ENCODE measurements around the gene SPRED2.

Gene SPRED2

DNA sequence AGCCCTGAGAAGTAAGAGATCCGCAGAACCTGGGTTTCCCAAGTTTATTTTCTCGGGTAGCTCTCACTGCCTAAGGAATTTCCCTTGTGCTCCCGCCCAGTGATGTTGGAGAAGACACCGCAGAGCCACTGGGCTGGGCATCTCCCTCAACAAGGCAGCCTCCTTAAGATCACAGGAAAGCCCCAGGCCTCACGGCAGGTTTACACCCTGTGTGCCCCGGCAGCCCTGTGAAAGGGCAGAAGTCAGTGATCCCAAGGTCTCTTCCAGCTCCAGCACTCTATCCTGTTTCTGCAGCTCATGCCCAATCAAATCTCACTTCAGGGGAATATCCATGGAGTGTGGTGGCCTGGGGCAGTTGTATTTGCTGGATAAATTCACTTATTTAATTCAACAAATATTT lies 138.3 kb downstream of the SPRED2 start:
- POLR2A ChIA-PET, result interaction anchor here (0.8 kb wide), 1 partner anchor 142 kb away, joined by 3 read pairs; no protein-coding TSS in a partner anchor
- TF ChIP-seq, protein P1, sequence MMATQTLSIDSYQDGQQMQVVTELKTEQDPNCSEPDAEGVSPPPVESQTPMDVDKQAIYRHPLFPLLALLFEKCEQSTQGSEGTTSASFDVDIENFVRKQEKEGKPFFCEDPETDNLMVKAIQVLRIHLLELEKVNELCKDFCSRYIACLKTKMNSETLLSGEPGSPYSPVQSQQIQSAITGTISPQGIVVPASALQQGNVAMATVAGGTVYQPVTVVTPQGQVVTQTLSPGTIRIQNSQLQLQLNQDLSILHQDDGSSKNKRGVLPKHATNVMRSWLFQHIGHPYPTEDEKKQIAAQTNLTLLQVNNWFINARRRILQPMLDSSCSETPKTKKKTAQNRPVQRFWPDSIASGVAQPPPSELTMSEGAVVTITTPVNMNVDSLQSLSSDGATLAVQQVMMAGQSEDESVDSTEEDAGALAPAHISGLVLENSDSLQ (IDR thresholded peaks at IDR 0.05), result no peak
- TF ChIP-seq CTBP1 (IDR thresholded peaks at IDR 0.05; ENCODE audit: borderline replicate concordance), result no peak
- no peak for TF ChIP-seq FOXM1 (IDR thresholded peaks at IDR 0.05; ENCODE audit: borderline replicate concordance)
- TF ChIP-seq SP1 (IDR thresholded peaks at IDR 0.05), result no peak
- no peak for TF ChIP-seq ELF4 (IDR thresholded peaks at IDR 0.05)
- TF ChIP-seq HDGF (IDR thresholded peaks at IDR 0.05; ENCODE audit: borderline replicate concordance), result no peak
- TF ChIP-seq NFRKB (IDR thresholded peaks at IDR 0.05), result no peak
- TF ChIP-seq ZNF384 (IDR thresholded peaks at IDR 0.05), result no peak
- no peak for TF ChIP-seq TARDBP (IDR thresholded peaks at IDR 0.05)
- TF ChIP-seq FOXK2 (IDR thresholded peaks at IDR 0.05), result no peak
- DNase-seq (ENCODE audit: extremely low spot score), result no peak
- CTCF ChIA-PET, result no interaction called here

- DNase-seq (ENCODE audit: extremely low spot score), result no peak
- ChIA-PET POLR2A (interaction anchor here (0.6 to 0.8 kb wide), 2 partner anchors 143 to 290 kb away, joined by 3 read pairs; no protein-coding TSS in a partner anchor), CTCF (interaction anchor here (0.6 kb wide), 1 partner anchor 9 kb away, joined by 3 read pairs; no protein-coding TSS in a partner anchor)
- no peak for TF ChIP-seq FOXK2 (IDR thresholded peaks at IDR 0.05)
- TF ChIP-seq TARDBP (IDR thresholded peaks at IDR 0.05), result no peak
- no peak for TF ChIP-seq L3MBTL2 (conservative IDR thresholded peaks at IDR 0.05)
- TF ChIP-seq HDGF (IDR thresholded peaks at IDR 0.05; ENCODE audit: borderline replicate concordance), result no peak
- no peak for TF ChIP-seq ARNT (IDR thresholded peaks at IDR 0.05)
- no peak for TF ChIP-seq ZNF384 (IDR thresholded peaks at IDR 0.05)
- no peak for TF ChIP-seq LEF1 (IDR thresholded peaks at IDR 0.05; ENCODE audit: borderline replicate concordance)
- TF ChIP-seq SP1 (IDR thresholded peaks at IDR 0.05), result no peak
Observed at GRCh38 chr2:65293376-65293775, 139.0 kb downstream of the SPRED2 start.

DNA sequence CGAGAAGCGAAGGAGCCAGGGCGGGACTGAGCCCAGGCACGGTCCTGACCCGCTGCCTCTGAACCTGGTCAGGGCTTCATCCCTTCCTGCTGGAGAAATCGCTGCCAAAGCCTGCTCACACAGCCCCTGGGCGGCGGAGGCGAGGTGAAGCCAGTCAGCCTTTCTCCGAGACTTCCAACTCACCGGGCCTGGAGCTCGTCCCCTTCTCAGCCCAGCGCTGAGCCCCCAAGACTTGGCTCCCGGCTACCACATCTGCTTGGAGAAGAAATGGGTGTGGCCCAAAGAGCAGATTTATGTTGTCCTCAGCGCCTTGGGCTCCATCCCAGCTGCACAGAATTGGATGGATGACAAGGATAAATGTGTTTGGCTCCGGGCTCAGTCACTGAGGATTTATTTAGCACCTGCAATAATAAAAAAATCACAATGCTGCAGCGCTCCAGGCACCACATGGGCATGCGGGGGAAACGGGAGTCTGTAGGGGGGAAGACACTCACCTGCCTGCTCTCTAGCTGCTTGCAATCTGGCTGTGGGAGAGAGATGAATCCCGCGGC lies 139.9 kb downstream of the SPRED2 start:
- CTCF ChIA-PET, result no interaction called here
- POLR2A ChIA-PET, result no interaction called here
- no peak for TF ChIP-seq HDGF (IDR thresholded peaks at IDR 0.05; ENCODE audit: borderline replicate concordance)
- DNase-seq (ENCODE audit: extremely low spot score), result no peak

DNA sequence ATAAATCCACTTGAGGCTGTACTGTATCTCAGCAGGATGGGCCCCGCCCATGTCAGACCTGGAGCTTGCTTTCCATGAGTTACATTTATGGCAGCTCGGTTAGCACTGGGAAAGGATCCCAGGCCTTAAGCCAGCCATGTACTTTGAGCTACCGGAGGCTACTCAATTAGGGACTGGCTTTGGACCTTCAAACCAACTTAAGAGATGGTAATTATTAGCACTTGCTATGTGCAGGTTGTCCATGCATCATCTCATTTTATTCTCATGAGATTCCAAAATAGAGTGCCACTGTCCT lies 140.3 kb downstream of the SPRED2 start:
- DNase-seq (ENCODE audit: extremely low spot score), result no peak
- POLR2A ChIA-PET, result no interaction called here
- no peak for TF ChIP-seq FOXK2 (IDR thresholded peaks at IDR 0.05)
- CTCF ChIA-PET, result no interaction called here

DNA sequence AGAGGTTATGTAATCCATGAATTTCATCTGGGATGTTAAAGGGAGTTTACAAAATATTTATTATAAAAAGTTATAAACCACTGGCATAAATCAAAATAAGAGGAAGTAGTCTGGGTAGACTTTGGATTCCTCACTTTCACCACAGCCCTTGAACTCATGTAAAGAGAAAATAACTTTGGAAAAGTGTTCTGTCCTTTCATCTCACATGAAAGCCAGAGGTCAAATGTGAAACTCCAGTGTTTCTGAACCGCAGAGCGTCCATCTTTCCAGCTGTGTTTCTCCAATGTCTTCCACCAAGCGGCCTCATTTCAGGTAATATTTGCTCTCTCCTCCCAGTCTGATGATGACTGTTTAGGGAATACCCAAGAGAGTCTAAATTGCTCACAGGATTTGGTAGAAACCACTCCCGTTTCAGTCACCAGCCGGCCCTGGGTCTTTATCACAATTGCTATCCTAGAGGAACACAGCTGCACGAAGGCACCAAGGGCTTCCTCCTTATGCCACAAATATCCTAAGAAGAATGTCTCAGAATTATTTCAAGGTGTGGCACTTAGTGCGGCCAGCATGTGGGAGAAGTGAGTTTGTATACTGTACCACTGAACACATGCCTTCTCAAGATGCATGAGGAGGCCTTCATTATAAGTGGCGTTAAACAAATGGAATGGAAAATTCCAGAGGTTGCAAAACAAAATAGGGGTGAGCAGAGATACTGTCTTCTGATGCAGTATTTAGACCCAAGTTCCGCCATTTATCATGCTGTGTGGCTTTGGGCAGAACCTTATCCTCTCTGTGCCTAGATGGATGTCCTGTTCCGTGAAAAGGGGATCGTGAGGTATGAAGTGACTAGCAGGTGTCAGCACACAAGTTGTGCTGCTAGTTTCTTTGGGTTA lies 140.9 kb downstream of the SPRED2 start:
- ChIA-PET CTCF (interaction anchor here (0.7 kb wide), 1 partner anchor 1010 kb away, joined by 3 read pairs; no protein-coding TSS in a partner anchor), POLR2A (no interaction called here)
- TF ChIP-seq HDGF (IDR thresholded peaks at IDR 0.05; ENCODE audit: borderline replicate concordance), result no peak
- TF ChIP-seq BHLHE40 (IDR thresholded peaks at IDR 0.05; ENCODE audit: borderline replicate concordance), result no peak
- TF ChIP-seq ARNT (IDR thresholded peaks at IDR 0.05), result no peak
- TF ChIP-seq ELF4 (IDR thresholded peaks at IDR 0.05), result no peak
- no peak for TF ChIP-seq FOXM1 (IDR thresholded peaks at IDR 0.05; ENCODE audit: borderline replicate concordance)
- TF ChIP-seq SUZ12 (IDR thresholded peaks at IDR 0.05), result no peak
- TF ChIP-seq FOXK2 (IDR thresholded peaks at IDR 0.05), result no peak
- no peak for TF ChIP-seq L3MBTL2 (conservative IDR thresholded peaks at IDR 0.05)
- no peak for TF ChIP-seq NFRKB (IDR thresholded peaks at IDR 0.05)
- TF ChIP-seq SP1 (IDR thresholded peaks at IDR 0.05), result no peak
- no peak for TF ChIP-seq FOXA1 (IDR thresholded peaks at IDR 0.05)
- TF ChIP-seq LEF1 (IDR thresholded peaks at IDR 0.05; ENCODE audit: borderline replicate concordance), result no peak
- TF ChIP-seq ZNF384 (IDR thresholded peaks at IDR 0.05), result no peak
- TF ChIP-seq, protein P1 (IDR thresholded peaks at IDR 0.05), result no peak
- TF ChIP-seq TARDBP (IDR thresholded peaks at IDR 0.05), result no peak
- TF ChIP-seq CTBP1 (IDR thresholded peaks at IDR 0.05; ENCODE audit: borderline replicate concordance), result no peak
- DNase-seq (ENCODE audit: extremely low spot score), result no peak

- DNase-seq (ENCODE audit: extremely low spot score), result no peak
- POLR2A ChIA-PET, result no interaction called here
- CTCF ChIA-PET, result no interaction called here
- TF ChIP-seq FOXM1 (IDR thresholded peaks at IDR 0.05; ENCODE audit: borderline replicate concordance) (no peak), NFRKB (IDR thresholded peaks at IDR 0.05) (no peak), ZNF384 (IDR thresholded peaks at IDR 0.05) (no peak), CTBP1 (IDR thresholded peaks at IDR 0.05; ENCODE audit: borderline replicate concordance) (no peak), SUZ12 (IDR thresholded peaks at IDR 0.05) (no peak), BHLHE40 (IDR thresholded peaks at IDR 0.05; ENCODE audit: borderline replicate concordance) (no peak), SP1 (IDR thresholded peaks at IDR 0.05) (no peak), ARNT (IDR thresholded peaks at IDR 0.05) (no peak)
- TF ChIP-seq, protein P1 (IDR thresholded peaks at IDR 0.05), result no peak
Observed at GRCh38 chr2:65287364-65287763, 145.0 kb downstream of the SPRED2 start.
